ENCODE results near the gene LMNB1. TPM values are rescaled to one million over a fixed set of nuclear protein-coding genes. Genes with fewer than 3 reads are reported as not detected.
A peak's percentile ranks its signal among the peaks of the same experiment; 100 is the strongest.

The LMNB1 gene
- total and polyA plus RNA-seq, 2 of the 13 experiments (the other 11 are each of a cell fraction or from before 2014, with no cell fraction given), result 12.5 to 159 TPM

DNA sequence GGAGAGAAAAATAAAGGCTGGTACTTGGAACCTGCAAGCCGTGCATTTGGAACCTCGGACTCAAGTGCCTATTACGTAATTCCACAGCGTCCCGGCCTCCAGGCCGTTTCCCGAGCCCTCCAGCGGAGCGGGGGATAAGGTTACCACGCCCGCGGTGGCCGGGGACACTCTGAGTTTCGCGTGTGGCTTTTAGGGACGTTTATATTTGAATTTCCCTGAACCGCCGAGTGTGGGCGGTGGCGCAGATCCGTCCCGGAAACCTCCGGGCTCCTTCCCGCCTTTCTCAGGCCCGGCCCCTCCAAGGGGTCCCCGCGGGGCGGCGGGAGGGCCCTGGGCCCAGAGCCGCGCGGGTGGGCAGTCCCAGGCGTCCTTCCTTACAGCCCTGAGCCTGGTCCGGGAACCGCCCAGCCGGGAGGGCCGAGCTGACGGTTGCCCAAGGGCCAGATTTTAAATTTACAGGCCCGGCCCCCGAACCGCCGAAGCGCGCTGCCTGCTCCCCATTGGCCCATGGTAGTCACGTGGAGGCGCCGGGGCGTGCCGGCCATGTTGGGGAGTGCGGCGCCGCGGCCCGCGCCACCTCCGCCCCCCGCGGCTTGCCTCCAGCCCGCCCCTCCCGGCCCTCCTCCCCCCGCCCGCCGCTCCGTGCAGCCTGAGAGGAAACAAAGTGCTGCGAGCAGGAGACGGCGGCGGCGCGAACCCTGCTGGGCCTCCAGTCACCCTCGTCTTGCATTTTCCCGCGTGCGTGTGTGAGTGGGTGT is at the start of gene LMNB1 (continued):
- TF ChIP-seq ZNF235 (CRISPR knock-in tag; IDR thresholded peaks at IDR 0.05; ENCODE audit: borderline replicate concordance) (0 out of 2 replicates have a peak, but pooled peaks have one; percentile 55), SIN3B (IDR thresholded peaks at IDR 0.05; ENCODE audit: low read length) (peak; percentile 69; the same call in 1 of the 2 replicates), KDM3A (CRISPR knock-in tag; IDR thresholded peaks at IDR 0.05; ENCODE audit: low read depth) (no peak), KLF12 (CRISPR knock-in tag; IDR thresholded peaks at IDR 0.05; ENCODE audit: borderline replicate concordance) (peak; percentile 35; the same call in 1 of the 2 replicates), GZF1 (CRISPR knock-in tag; IDR thresholded peaks at IDR 0.05) (no peak), ZNF768 (CRISPR knock-in tag; IDR thresholded peaks at IDR 0.05) (no peak; the same call in 1 of the 2 replicates), RCOR2 (CRISPR knock-in tag; IDR thresholded peaks at IDR 0.05) (no peak), CREM (IDR thresholded peaks at IDR 0.05) (peak; percentile 15; the same call in 1 of the 2 replicates), CREM (CRISPR knock-in tag; IDR thresholded peaks at IDR 0.05) (no peak), SNAPC2 (CRISPR knock-in tag; IDR thresholded peaks at IDR 0.05) (no peak), HES4 (CRISPR knock-in tag; IDR thresholded peaks at IDR 0.05; ENCODE audit: borderline replicate concordance) (no peak), MIXL1 (CRISPR knock-in tag; IDR thresholded peaks at IDR 0.05) (no peak), FOXM1 (CRISPR knock-in tag; IDR thresholded peaks at IDR 0.05) (peak; percentile 85; the same call in 1 of the 2 replicates), NPAS2 (CRISPR knock-in tag; IDR thresholded peaks at IDR 0.05; ENCODE audit: borderline replicate concordance) (no peak), KAT7 (CRISPR knock-in tag; IDR thresholded peaks at IDR 0.05; ENCODE audit: borderline replicate concordance) (0 out of 2 replicates have a peak, but pooled peaks have one; percentile 46)
- TF ChIP-seq, protein P1, sequence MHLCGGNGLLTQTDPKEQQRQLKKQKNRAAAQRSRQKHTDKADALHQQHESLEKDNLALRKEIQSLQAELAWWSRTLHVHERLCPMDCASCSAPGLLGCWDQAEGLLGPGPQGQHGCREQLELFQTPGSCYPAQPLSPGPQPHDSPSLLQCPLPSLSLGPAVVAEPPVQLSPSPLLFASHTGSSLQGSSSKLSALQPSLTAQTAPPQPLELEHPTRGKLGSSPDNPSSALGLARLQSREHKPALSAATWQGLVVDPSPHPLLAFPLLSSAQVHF (CRISPR knock-in tag; IDR thresholded peaks at IDR 0.05), result peak; percentile 92
- TF ChIP-seq, protein P2, sequence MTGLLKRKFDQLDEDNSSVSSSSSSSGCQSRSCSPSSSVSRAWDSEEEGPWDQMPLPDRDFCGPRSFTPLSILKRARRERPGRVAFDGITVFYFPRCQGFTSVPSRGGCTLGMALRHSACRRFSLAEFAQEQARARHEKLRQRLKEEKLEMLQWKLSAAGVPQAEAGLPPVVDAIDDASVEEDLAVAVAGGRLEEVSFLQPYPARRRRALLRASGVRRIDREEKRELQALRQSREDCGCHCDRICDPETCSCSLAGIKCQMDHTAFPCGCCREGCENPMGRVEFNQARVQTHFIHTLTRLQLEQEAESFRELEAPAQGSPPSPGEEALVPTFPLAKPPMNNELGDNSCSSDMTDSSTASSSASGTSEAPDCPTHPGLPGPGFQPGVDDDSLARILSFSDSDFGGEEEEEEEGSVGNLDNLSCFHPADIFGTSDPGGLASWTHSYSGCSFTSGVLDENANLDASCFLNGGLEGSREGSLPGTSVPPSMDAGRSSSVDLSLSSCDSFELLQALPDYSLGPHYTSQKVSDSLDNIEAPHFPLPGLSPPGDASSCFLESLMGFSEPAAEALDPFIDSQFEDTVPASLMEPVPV (CRISPR knock-in tag; IDR thresholded peaks at IDR 0.05), result peak; percentile 58; the same call in 1 of the 2 replicates
- TF ChIP-seq, protein P3, sequence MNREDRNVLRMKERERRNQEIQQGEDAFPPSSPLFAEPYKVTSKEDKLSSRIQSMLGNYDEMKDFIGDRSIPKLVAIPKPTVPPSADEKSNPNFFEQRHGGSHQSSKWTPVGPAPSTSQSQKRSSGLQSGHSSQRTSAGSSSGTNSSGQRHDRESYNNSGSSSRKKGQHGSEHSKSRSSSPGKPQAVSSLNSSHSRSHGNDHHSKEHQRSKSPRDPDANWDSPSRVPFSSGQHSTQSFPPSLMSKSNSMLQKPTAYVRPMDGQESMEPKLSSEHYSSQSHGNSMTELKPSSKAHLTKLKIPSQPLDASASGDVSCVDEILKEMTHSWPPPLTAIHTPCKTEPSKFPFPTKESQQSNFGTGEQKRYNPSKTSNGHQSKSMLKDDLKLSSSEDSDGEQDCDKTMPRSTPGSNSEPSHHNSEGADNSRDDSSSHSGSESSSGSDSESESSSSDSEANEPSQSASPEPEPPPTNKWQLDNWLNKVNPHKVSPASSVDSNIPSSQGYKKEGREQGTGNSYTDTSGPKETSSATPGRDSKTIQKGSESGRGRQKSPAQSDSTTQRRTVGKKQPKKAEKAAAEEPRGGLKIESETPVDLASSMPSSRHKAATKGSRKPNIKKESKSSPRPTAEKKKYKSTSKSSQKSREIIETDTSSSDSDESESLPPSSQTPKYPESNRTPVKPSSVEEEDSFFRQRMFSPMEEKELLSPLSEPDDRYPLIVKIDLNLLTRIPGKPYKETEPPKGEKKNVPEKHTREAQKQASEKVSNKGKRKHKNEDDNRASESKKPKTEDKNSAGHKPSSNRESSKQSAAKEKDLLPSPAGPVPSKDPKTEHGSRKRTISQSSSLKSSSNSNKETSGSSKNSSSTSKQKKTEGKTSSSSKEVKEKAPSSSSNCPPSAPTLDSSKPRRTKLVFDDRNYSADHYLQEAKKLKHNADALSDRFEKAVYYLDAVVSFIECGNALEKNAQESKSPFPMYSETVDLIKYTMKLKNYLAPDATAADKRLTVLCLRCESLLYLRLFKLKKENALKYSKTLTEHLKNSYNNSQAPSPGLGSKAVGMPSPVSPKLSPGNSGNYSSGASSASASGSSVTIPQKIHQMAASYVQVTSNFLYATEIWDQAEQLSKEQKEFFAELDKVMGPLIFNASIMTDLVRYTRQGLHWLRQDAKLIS (CRISPR knock-in tag; IDR thresholded peaks at IDR 0.05), result no peak
- TF ChIP-seq, protein P4, sequence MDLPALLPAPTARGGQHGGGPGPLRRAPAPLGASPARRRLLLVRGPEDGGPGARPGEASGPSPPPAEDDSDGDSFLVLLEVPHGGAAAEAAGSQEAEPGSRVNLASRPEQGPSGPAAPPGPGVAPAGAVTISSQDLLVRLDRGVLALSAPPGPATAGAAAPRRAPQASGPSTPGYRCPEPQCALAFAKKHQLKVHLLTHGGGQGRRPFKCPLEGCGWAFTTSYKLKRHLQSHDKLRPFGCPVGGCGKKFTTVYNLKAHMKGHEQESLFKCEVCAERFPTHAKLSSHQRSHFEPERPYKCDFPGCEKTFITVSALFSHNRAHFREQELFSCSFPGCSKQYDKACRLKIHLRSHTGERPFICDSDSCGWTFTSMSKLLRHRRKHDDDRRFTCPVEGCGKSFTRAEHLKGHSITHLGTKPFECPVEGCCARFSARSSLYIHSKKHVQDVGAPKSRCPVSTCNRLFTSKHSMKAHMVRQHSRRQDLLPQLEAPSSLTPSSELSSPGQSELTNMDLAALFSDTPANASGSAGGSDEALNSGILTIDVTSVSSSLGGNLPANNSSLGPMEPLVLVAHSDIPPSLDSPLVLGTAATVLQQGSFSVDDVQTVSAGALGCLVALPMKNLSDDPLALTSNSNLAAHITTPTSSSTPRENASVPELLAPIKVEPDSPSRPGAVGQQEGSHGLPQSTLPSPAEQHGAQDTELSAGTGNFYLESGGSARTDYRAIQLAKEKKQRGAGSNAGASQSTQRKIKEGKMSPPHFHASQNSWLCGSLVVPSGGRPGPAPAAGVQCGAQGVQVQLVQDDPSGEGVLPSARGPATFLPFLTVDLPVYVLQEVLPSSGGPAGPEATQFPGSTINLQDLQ (CRISPR knock-in tag; IDR thresholded peaks at IDR 0.05), result no peak; the same call in 1 of the 2 replicates
- TF ChIP-seq, protein P5, sequence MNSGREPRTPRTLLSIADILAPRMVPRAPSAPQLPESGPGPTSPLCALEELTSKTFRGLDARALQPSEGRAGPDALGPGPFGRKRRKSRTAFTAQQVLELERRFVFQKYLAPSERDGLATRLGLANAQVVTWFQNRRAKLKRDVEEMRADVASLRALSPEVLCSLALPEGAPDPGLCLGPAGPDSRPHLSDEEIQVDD (CRISPR knock-in tag; IDR thresholded peaks at IDR 0.05; ENCODE audit: borderline replicate concordance), result no peak
